Loucy (cell line): Measurements from ENCODE around the gene CRHR2.

Source experiments
- H2AFZ ChIP-seq: fragments of 200-600 bp; sonication (generic); 2 replicates; pipeline ENCODE4 v1.6.0; 2016; ENCODE audit warnings: antibody characterized with exemption, mild to moderate bottlenecking, low read length, moderate library complexity
- H3F3A ChIP-seq: fragments of 200-600 bp; 2 replicates; pipeline ENCODE4 v1.6.0; 2016; ENCODE audit warnings: antibody characterized with exemption, low read depth, mild to moderate bottlenecking
- H3K27me3 ChIP-seq: fragments of 200-600 bp; sonication (generic); 2 replicates; pipeline ENCODE4 v1.6.1; 2014; ENCODE audit warnings: low read length, mild to moderate bottlenecking; ENCODE audit not compliant: insufficient read depth, poor library complexity, severe bottlenecking
- H3K36me3 ChIP-seq: fragments of 200-600 bp; sonication (generic); 2 replicates; pipeline ENCODE4 v1.6.1; 2016; ENCODE audit warnings: low read length; ENCODE audit not compliant: insufficient read depth
- H3K4me1 ChIP-seq: fragments of 200-600 bp; sonication (generic); 2 replicates; pipeline ENCODE4 v1.5.1; 2014; ENCODE audit warnings: low read length, mild to moderate bottlenecking; ENCODE audit not compliant: insufficient read depth, poor library complexity, severe bottlenecking
- H3K4me2 ChIP-seq: fragments of 200-600 bp; sonication (generic); 2 replicates; pipeline ENCODE4 v1.6.0; 2014; ENCODE audit warnings: antibody characterized with exemption, low read length, low read depth, mild to moderate bottlenecking; ENCODE audit not compliant: poor library complexity, severe bottlenecking
- H3K4me3 ChIP-seq: fragments of 200-600 bp; sonication (generic); 2 replicates; pipeline ENCODE4 v1.5.1; 2014; ENCODE audit warnings: low read length, mild to moderate bottlenecking, mixed read lengths; ENCODE audit not compliant: poor library complexity, severe bottlenecking
- H3K79me2 ChIP-seq: fragments of 200-600 bp; sonication (generic); 2 replicates; pipeline ENCODE4 v1.6.1; 2014; ENCODE audit warnings: low read length; ENCODE audit not compliant: insufficient read depth
- H3K9ac ChIP-seq: fragments of 200-600 bp; sonication (generic); 2 replicates; pipeline ENCODE4 v1.6.0; 2014; ENCODE audit warnings: mild to moderate bottlenecking, low read depth, low read length, moderate library complexity; ENCODE audit not compliant: poor library complexity, severe bottlenecking
- H3K9me2 ChIP-seq: fragments of 200-600 bp; sonication (generic); replicated peaks from 2 replicates; pipeline ENCODE4 v1.6.1; 2016; ENCODE audit warnings: low read depth, low read length, mixed read lengths
- H3K9me3 ChIP-seq: fragments of 200-600 bp; sonication (generic); 2 replicates; pipeline ENCODE4 v1.6.1; 2014; ENCODE audit warnings: mild to moderate bottlenecking, antibody characterized with exemption, low read length, low read depth; ENCODE audit not compliant: insufficient read depth
- H4K20me1 ChIP-seq: fragments of 200-600 bp; sonication (generic); 2 replicates; pipeline ENCODE4 v1.6.0; 2014; ENCODE audit warnings: antibody characterized with exemption, low read length, mild to moderate bottlenecking; ENCODE audit not compliant: insufficient read depth, poor library complexity, severe bottlenecking
- CTCF ChIP-seq: fragments of 200-600 bp; sonication (generic); conservative IDR thresholded peaks from 2 replicates; pipeline ENCODE4 v1.5.1; 2014; ENCODE audit warnings: mild to moderate bottlenecking, antibody characterized with exemption, low read length
- EZH2phosphoT487 ChIP-seq: fragments of 200-600 bp; IDR thresholded peaks from 2 replicates; pipeline ENCODE4 v1.6.1; 2018; ENCODE audit warnings: antibody characterized with exemption, mild to moderate bottlenecking, moderate library complexity, borderline replicate concordance

CRHR2 gene

GRCh38 chr7:30665043-30665442 is 17.2 kb downstream of the CRHR2 start:
- no peaks in the 10 kb centered on the region for H3K36me3 ChIP-seq
- no peaks in the 10 kb centered on the region for H3K9me2 ChIP-seq
- H3K79me2 ChIP-seq, result no peaks in the 10 kb centered on the region
- no peaks in the 10 kb centered on the region for H3K9me3 ChIP-seq
- H3K27me3 ChIP-seq, result no peaks in the 10 kb centered on the region
- no peaks in the 10 kb centered on the region for H4K20me1 ChIP-seq
- no peak overlapping the region for H3K4me2 ChIP-seq
- H3K9ac ChIP-seq, result no peak overlapping the region
- H2AFZ ChIP-seq, result no peak overlapping the region
- no peaks in the 10 kb centered on the region for H3K4me1 ChIP-seq
- H3K4me3 ChIP-seq, result no peak overlapping the region
- no peak for TF ChIP-seq CTCF
- H3F3A ChIP-seq, result no peaks in the 10 kb centered on the region

GRCh38 chr7:30664184-30664885 is 17.9 kb downstream of the CRHR2 start:
- Histone ChIP-seq H3K27me3 (no peaks in the 10 kb centered on the region), H3F3A (no peaks in the 10 kb centered on the region), H4K20me1 (no peaks in the 10 kb centered on the region), H2AFZ (no peak overlapping the region), H3K9me2 (no peaks in the 10 kb centered on the region), H3K4me2 (no peak overlapping the region), H3K4me1 (no peaks in the 10 kb centered on the region), H3K79me2 (no peaks in the 10 kb centered on the region), H3K4me3 (no peak overlapping the region), H3K9me3 (no peaks in the 10 kb centered on the region), H3K36me3 (no peaks in the 10 kb centered on the region), H3K9ac (no peak overlapping the region)
- TF ChIP-seq EZH2phosphoT487 (no peak), CTCF (no peak)

- H3K36me3 ChIP-seq, result no peaks in the 10 kb centered on the region
- TF ChIP-seq CTCF, result no peak
- no peak for TF ChIP-seq EZH2phosphoT487
- no peak overlapping the region for H3K4me2 ChIP-seq
- no peak overlapping the region for H3K9ac ChIP-seq
- no peaks in the 10 kb centered on the region for H4K20me1 ChIP-seq
- no peaks in the 10 kb centered on the region for H3K9me2 ChIP-seq
- H3K79me2 ChIP-seq, result no peaks in the 10 kb centered on the region
- no peak overlapping the region for H3K4me3 ChIP-seq
- peaks cover 7% of the 10 kb centered on the region for H3K4me1 ChIP-seq
- no peaks in the 10 kb centered on the region for H3F3A ChIP-seq
- H2AFZ ChIP-seq, result no peak overlapping the region
- no peaks in the 10 kb centered on the region for H3K27me3 ChIP-seq
- H3K9me3 ChIP-seq, result no peaks in the 10 kb centered on the region
These were observed 18.8 kb downstream of the CRHR2 start for GRCh38 chr7:30663414-30663813.
